ENCODE data around the gene ABHD8. TPM values are rescaled to one million over a fixed set of nuclear protein-coding genes. Genes with fewer than 3 reads are reported as not detected.

The ABHD8 gene
- total and polyA plus RNA-seq, 3 experiments from 2014 or later, result 5.2 to 8.3 (median 6.0) TPM

DNA sequence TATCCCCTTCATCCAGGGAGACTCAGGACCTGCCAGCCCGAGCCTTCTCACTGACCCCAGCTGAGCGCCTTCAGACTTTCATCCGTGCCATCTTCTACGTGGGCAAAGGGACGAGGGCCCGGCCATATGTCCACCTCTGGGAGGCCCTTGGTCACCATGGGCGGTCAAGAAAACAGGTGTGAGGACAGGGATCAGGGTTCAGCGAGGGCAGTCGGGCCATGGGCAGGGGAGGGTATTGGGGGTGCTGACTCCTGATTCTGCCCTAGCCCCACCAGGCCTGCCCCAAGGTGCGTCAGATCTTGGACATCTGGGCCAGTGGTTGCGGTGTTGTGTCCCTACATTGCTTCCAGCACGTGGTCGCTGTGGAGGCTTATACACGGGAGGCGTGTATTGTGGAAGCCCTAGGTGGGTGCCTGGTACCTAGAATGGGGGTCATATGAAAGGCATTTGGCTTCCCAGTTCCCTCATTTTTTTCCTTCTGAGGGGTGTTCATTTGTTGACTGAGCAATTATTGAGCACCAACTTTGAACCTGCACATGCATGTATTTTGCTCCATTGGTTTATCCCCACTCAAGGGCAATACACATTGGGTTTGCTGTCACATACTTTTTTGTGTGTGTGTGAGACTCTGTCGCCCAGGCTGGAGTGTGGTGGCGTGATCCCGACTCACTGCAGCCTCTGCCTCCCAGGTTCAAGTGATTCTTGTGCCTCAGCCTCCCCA is 17.6 kb downstream of the ABHD8 start:
- H3K9me3 Mint-ChIP-seq, result no peaks in the 10 kb centered on the region
- peaks cover 4 to 10% (median 4%) of the 10 kb centered on the region in 3 donors for H3K4me1 Mint-ChIP-seq
- ChIA-PET POLR2A (no interaction called here), CTCF (interaction anchor here (8.8 kb wide), 1 partner anchor 23 kb away, joined by 93 read pairs; the partner anchor contains the start of genes BABAM1 and USHBP1)
- no peaks in the 10 kb centered on the region for H3K36me3 ChIP-seq (ENCODE audit: insufficient read depth, low read length)
- no peaks in the 10 kb centered on the region for H3K27me3 ChIP-seq (ENCODE audit: insufficient read depth, low read length, poor library complexity, severe bottlenecking)
- H3K27me3 Mint-ChIP-seq, result peaks cover 0 to 8% of the 10 kb centered on the region in 2 donors
- DNase-seq, result no peak
- no peak overlapping the region for H3K27ac ChIP-seq (ENCODE audit: low read depth, low read length)
- no peak overlapping the region for H3K4me3 Mint-ChIP-seq
- no peaks in the 10 kb centered on the region for H3K36me3 Mint-ChIP-seq
- peaks cover 9% of the 10 kb centered on the region for H3K4me1 ChIP-seq (ENCODE audit: insufficient read depth, low read length)
- H3K4me3 ChIP-seq (ENCODE audit: low read length), result no peak overlapping the region
- no peak overlapping the region for H3K27ac Mint-ChIP-seq
- no peaks in the 10 kb centered on the region for H3K9me3 ChIP-seq (ENCODE audit: low read length)

DNA sequence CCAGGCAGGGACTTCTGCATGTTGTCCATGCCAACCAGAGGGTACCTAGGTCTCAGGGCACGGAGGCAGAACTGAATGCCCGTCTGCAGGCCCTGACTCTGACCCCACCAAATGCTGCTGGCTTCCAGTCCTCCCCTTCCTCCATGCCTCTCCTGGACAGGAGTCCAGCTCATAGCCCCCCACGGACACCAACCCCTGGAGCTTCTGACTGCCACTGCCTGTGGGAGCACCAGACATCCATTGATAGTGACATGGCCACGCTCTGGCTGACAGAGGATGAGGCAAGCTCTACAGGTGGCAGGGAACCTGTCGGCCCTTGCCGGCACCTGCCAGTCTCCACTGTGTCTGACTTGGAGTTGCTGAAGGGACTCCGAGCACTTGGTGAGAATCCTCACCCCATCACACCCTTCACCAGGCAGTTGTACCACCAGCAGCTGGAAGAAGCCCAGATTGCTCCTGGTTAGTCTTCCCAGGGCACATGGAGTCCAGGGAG is 19.7 kb downstream of the ABHD8 start:
- DNase-seq, result no peak
- ChIA-PET CTCF (interaction anchor here (0.9 to 8.8 kb wide), 14 partner anchors 8 to 512 kb away, joined by 3 to 93 read pairs (median 4); partner anchors contain the start of genes BABAM1, MRPL34, USE1 and USHBP1), POLR2A (no interaction called here)
- Histone ChIP-seq H3K27ac (ENCODE audit: low read depth, low read length) (no peak overlapping the region), H3K27me3 (ENCODE audit: insufficient read depth, low read length, poor library complexity, severe bottlenecking) (no peaks in the 10 kb centered on the region), H3K36me3 (ENCODE audit: insufficient read depth, low read length) (no peaks in the 10 kb centered on the region), H3K9me3 (ENCODE audit: low read length) (no peaks in the 10 kb centered on the region), H3K4me3 (ENCODE audit: low read length) (no peak overlapping the region), H3K4me1 (ENCODE audit: insufficient read depth, low read length) (peaks cover 9% of the 10 kb centered on the region)
- H3K36me3 Mint-ChIP-seq, result peaks cover 0 to 6% (median 0%) of the 10 kb centered on the region in 3 donors
- peaks cover 0 to 8% of the 10 kb centered on the region in 2 donors for H3K27me3 Mint-ChIP-seq
- no peak overlapping the region for H3K27ac Mint-ChIP-seq
- H3K9me3 Mint-ChIP-seq, result no peaks in the 10 kb centered on the region
- peaks cover 4 to 10% (median 4%) of the 10 kb centered on the region in 3 donors for H3K4me1 Mint-ChIP-seq
- H3K4me3 Mint-ChIP-seq, result peak overlapping the region in 2 of 7 donors; percentile 24 to 37

DNA sequence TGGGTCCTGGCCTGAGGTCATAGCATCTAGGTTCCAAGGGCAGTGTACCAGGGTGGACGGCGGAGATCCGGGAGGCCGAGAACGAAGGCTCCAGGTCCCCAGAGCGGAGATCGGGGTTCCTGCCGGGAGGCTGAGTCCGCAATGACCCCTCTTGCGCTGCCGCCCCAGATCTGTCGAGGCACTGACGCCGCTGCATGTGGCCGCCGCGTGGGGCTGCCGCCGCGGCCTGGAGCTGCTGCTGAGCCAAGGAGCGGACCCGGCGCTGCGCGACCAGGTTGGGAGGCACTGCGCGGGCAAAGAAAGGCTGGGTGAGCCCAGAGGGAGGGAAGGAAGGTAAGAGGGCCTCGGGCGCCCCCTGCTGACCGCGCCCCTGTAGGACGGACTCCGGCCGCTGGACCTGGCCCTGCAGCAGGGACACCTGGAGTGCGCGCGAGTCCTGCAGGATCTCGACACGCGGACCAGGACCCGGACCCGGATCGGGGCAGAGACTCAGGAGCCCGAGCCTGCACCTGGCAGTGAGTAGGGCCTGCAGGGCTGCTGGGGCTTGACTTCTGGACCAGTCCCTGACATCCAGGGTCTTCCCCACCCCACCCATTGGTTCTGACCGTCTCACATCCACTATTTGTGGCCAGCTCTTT is 20.6 kb downstream of the ABHD8 start:
- Mint-ChIP-seq H3K36me3 (peaks cover 0 to 10% (median under 1%) of the 10 kb centered on the region in 3 donors), H3K4me3 (peak overlapping the region; percentile 36 to 85 (median 82)), H3K27me3 (peaks cover 0 to 4% of the 10 kb centered on the region in 2 donors), H3K9me3 (no peaks in the 10 kb centered on the region), H3K27ac (peak overlapping the region in 1 of 8 donors; percentile 26), H3K4me1 (peaks cover 4 to 10% (median 4%) of the 10 kb centered on the region in 3 donors)
- ChIA-PET POLR2A (interaction anchor here (0.8 to 1.2 kb wide), 3 partner anchors 15 to 77 kb away, joined by 3 read pairs; partner anchors contain the start of genes BABAM1 and USE1), CTCF (interaction anchor here (0.8 to 8.8 kb wide), 16 partner anchors 9 to 511 kb away, joined by 3 to 93 read pairs (median 4); partner anchors contain the start of genes BABAM1, USE1 and USHBP1)
- H3K27me3 ChIP-seq (ENCODE audit: insufficient read depth, low read length, poor library complexity, severe bottlenecking), result no peaks in the 10 kb centered on the region
- H3K27ac ChIP-seq (ENCODE audit: low read depth, low read length), result no peak overlapping the region
- DNase-seq, result peak; percentile 65 to 81 (median 72)
- no peaks in the 10 kb centered on the region for H3K36me3 ChIP-seq (ENCODE audit: insufficient read depth, low read length)
- peak overlapping the region; percentile 70 for H3K4me3 ChIP-seq (ENCODE audit: low read length)
- peaks cover 9% of the 10 kb centered on the region for H3K4me1 ChIP-seq (ENCODE audit: insufficient read depth, low read length)
- H3K9me3 ChIP-seq (ENCODE audit: low read length), result no peaks in the 10 kb centered on the region

DNA sequence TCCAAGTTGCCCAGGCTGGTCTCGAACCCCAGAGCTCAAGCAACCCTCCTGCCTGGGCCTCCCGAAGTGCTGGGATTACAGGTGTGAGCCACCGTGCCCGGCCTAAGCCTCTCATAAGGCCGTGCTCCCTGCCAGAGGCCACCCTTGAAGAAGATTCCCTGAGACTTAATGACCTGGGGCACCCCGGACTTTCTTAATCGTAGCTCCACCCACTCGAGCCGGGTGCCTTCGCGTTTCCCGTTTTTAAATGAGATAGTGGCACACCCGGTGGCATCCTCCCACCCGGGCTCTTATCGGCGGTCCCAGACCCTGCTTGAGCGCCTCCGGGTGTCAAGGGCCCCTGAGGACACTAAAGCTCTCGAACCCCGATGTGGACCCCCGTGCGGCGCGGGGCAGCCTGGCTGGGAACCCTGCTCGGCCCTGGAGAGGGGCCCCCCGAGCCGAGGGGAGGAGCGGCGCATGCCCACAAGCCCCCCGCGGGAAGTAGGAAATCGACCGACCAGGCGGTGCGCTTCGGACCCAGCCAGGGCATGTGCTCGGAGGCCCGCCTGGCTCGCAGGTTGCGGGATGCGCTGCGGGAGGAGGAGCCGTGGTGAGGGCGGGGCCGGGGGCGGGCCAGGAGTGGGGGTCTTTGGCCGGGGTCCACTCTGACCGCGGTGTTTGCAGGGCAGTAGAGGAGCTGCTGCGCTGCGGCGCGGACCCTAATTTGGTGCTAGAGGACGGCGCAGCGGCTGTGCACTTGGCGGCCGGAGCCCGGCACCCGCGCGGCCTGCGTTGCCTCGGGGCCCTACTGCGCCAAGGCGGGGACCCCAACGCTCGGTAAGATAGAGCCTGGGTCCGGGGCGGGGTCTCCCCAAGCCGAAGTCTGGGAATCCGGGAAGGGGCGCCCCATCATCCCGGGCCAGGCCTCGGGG is 21.6 kb downstream of the ABHD8 start, which contains the start of gene ANKLE1:
TSS of gene ANKLE1 (plus strand) at position 511 of the 914 bp plus-strand sequence. CDS start at position 531, 20 bp downstream.
- DNase-seq, result peak in 1 of 5 donors; percentile 58
- no peaks in the 10 kb centered on the region for H3K27me3 ChIP-seq (ENCODE audit: insufficient read depth, low read length, poor library complexity, severe bottlenecking)
- H3K4me3 ChIP-seq (ENCODE audit: low read length), result peak within 1 kb of the TSS; percentile 70
- no peaks in the 10 kb centered on the region for H3K9me3 ChIP-seq (ENCODE audit: low read length)
- peaks cover 4 to 10% (median 5%) of the 10 kb centered on the region in 3 donors for H3K4me1 Mint-ChIP-seq
- CTCF ChIA-PET, result interaction anchor here (0.7 to 8.8 kb wide), 12 partner anchors 9 to 510 kb away, joined by 3 to 93 read pairs (median 4); partner anchors contain the start of genes BABAM1 and USHBP1
- no peak within 1 kb of the TSS for H3K27ac ChIP-seq (ENCODE audit: low read depth, low read length)
- H3K36me3 ChIP-seq (ENCODE audit: insufficient read depth, low read length), result peaks cover 2% of the 10 kb centered on the region
- peaks cover 0 to 20% (median 4%) of the 10 kb centered on the region in 3 donors for H3K36me3 Mint-ChIP-seq
- no peaks in the 10 kb centered on the region for H3K27me3 Mint-ChIP-seq
- POLR2A ChIA-PET, result interaction anchor here (0.8 to 1.2 kb wide), 4 partner anchors 14 to 76 kb away, joined by 3 to 4 read pairs (median 3); partner anchors contain the start of genes BABAM1 and USE1
- H3K27ac Mint-ChIP-seq, result peak within 1 kb of the TSS in 1 of 8 donors; percentile 72
- no peaks in the 10 kb centered on the region for H3K9me3 Mint-ChIP-seq
- H3K4me3 Mint-ChIP-seq, result peak within 1 kb of the TSS; percentile 37 to 85 (median 82)
- H3K4me1 ChIP-seq (ENCODE audit: insufficient read depth, low read length), result peaks cover 9% of the 10 kb centered on the region

DNA sequence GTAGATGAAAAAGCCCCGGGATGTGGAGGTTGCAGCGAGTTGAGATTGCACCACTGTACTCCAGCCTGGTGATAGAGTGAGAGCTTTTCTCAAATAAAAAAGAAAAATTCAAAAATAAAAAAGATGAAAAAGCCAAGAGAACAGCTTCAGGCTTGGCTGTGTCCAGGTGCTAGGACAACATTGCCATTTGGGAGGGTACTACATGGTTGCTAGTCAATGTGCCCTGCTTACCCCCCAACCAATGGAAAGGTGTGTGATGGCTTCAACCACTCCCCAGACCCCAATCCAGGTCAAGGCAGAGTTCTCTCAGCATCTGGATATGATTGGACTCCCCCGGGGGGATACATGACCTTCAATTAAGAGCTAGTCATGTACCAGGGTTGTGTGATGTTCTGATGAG is 23.8 kb downstream of the ABHD8 start:
- Histone ChIP-seq H3K9me3 (ENCODE audit: low read length) (no peaks in the 10 kb centered on the region), H3K36me3 (ENCODE audit: insufficient read depth, low read length) (peaks cover 15% of the 10 kb centered on the region), H3K4me1 (ENCODE audit: insufficient read depth, low read length) (peaks cover 9% of the 10 kb centered on the region), H3K27me3 (ENCODE audit: insufficient read depth, low read length, poor library complexity, severe bottlenecking) (no peaks in the 10 kb centered on the region), H3K27ac (ENCODE audit: low read depth, low read length) (no peak overlapping the region), H3K4me3 (ENCODE audit: low read length) (no peak overlapping the region)
- H3K4me1 Mint-ChIP-seq, result peaks cover 4 to 10% (median 5%) of the 10 kb centered on the region in 3 donors
- CTCF ChIA-PET, result interaction anchor here (4.5 to 8.8 kb wide), 3 partner anchors 12 to 508 kb away, joined by 23 to 93 read pairs (median 24); partner anchors contain the start of genes BABAM1 and USHBP1
- no peak overlapping the region for H3K27ac Mint-ChIP-seq
- H3K9me3 Mint-ChIP-seq, result no peaks in the 10 kb centered on the region
- H3K27me3 Mint-ChIP-seq, result no peaks in the 10 kb centered on the region
- POLR2A ChIA-PET, result interaction anchor here (0.8 kb wide), 1 partner anchor 30 kb away, joined by 4 read pairs; the partner anchor contains the start of gene DDA1
- DNase-seq, result no peak
- peaks cover 0 to 38% (median 7%) of the 10 kb centered on the region in 3 donors for H3K36me3 Mint-ChIP-seq
- H3K4me3 Mint-ChIP-seq, result peak overlapping the region in 2 of 7 donors; percentile 9 to 54

DNA sequence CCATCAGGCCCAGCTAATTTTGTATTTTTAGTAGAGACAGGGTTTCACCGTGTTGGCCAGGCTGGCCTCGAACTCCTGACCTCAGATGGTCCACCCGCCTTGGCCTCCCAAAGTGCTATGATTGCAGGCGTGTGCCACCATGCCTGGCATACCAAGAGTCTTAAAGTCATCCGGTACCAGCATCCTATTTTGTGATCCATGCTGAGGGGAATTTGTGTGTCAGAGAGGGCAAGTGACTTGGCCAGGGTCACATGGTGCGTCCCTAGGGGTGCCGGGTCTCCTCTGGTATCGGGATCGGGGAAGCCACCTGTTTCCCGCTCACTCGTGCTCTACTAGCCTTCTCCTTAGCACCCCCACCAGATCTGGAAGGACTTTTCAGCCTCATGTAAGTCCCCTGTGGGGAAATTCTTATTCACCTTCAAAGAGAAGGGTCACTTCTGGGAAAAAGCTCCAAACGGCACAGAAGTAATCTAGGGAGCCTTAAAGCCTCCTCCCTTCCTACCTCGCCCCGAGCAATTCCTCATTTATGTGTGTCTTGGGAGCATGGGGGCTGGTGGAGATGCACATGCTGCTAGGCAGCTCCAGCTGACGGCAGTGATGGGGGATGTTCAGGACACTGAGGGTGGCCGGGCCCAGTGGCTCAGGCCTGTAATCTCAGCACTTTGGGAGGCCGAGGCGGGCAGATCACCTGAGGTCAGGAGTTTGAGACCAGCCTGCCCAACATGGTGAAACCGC is 27.6 kb downstream of the ABHD8 start:
- H3K4me3 Mint-ChIP-seq, result no peak overlapping the region

More for the DNA sequence above, 27.6 kb downstream of the ABHD8 start:
- CTCF ChIA-PET, result no interaction called here
- POLR2A ChIA-PET, result interaction anchor here (0.7 kb wide), 1 partner anchor 109 kb away, joined by 4 read pairs; no protein-coding TSS in a partner anchor
- Mint-ChIP-seq H3K36me3 (peaks cover 0 to 60% (median 10%) of the 10 kb centered on the region in 3 donors), H3K9me3 (no peaks in the 10 kb centered on the region), H3K4me1 (peaks cover 0 to 1% (median 0%) of the 10 kb centered on the region in 3 donors), H3K27me3 (no peaks in the 10 kb centered on the region), H3K27ac (peak overlapping the region in 1 of 8 donors; percentile 26)
- Histone ChIP-seq H3K27ac (ENCODE audit: low read depth, low read length) (no peak overlapping the region), H3K4me1 (ENCODE audit: insufficient read depth, low read length) (no peaks in the 10 kb centered on the region), H3K4me3 (ENCODE audit: low read length) (no peak overlapping the region), H3K36me3 (ENCODE audit: insufficient read depth, low read length) (peaks cover 33% of the 10 kb centered on the region), H3K9me3 (ENCODE audit: low read length) (no peaks in the 10 kb centered on the region), H3K27me3 (ENCODE audit: insufficient read depth, low read length, poor library complexity, severe bottlenecking) (no peaks in the 10 kb centered on the region)
- no peak for DNase-seq

Measured in CD8-positive, alpha-beta memory T cell (primary cell).